HPDE6-E6E7 (cell line): ENCODE results near the gene SLC17A9.

ENCODE experiments used
- DNase-seq: peaks from one replicate; pipeline ENCODE4 v3.0.0; 2011; ENCODE audit warnings: missing footprints; ENCODE audit errors: extremely low spot score

SLC17A9 gene

GRCh38 chr20:62968378-62969178, 16.1 kb downstream of the SLC17A9 start:
- no peak for DNase-seq

- no peak for DNase-seq
Measured at GRCh38 chr20:62969179-62969760, 16.8 kb downstream of the SLC17A9 start.

- no peak for DNase-seq
Measured at GRCh38 chr20:62969939-62970306, 17.4 kb downstream of the SLC17A9 start.

DNA sequence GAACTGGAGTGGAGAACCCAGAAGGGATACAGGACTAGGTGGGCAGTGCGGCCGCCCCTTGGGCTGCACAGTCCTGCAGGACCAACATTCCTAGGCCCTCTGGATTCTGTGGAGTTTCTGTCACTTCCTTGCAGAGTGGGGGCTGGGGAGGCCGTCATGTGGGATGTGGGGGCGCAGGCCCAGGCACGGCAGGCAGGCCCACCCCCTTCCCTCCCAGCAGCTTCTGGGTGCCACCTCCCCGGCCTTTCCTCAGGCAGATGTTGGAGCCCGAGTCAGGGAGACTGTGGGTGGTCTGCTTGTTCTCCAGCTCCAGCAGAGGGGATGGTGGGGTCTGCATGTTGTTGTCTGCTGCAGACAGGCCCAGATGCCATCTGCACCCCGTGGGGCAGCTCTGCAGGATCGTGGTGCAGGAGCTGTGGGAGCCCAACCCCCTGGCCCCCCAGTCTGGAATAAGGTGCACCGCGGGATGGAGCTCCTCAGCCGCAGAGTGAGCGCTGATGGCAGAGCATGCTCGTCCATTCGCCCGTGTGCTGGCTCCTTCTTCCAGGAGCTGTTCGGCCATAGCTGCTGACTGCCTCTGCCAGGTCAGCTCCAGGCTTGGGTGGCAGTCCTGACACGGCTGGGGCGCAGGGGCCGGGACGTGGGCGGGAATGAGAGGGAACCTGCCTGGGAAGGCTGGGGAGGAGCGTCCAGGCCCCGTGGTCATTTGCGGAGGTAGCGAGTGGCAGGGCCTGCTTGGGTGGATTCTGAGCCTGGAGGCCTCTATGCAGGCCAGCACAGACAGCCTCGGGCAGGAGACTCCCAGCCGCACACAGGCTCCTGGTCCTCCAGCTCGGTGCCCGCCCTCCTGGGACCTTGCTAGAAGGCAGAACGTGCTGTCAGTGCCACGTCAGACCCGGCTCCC, 18.1 kb downstream of the SLC17A9 start:
- DNase-seq = no peak

DNA sequence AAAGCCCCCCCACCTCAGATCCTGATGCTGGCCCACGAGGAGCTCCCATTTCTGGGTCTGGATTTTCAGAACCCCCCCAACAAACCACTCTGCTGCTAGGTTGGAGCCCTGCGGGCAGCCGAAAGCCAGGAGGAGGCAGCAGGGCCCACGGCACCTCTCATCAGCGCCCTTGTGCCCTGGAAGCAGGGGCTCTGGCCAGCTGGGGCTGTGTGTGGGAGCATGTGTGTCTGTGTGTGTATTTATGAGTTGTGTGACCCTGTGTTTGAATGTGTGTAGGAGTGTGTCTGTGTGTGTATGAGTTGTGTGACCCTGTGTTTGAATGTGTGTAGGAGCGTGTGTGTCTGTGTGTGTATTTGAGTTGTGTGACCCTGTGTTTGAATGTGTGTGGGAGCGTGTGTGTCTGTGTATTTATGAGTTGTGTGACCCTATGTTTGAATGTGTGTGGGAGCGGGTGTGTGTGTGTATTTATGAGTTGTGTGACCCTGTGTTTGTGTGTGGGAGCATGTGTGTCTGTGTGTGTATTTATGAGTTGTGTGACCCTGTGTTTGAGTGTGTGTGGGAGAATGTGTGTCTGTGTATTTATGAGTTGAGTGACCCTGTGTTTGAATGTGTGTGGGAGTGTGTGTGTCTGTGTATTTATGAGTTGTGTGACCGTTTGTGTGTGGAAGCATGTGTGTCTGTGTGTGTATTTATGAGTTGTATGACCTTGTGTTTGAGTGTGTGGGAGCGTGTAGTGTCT, 18.9 kb downstream of the SLC17A9 start:
- no peak for DNase-seq

DNA sequence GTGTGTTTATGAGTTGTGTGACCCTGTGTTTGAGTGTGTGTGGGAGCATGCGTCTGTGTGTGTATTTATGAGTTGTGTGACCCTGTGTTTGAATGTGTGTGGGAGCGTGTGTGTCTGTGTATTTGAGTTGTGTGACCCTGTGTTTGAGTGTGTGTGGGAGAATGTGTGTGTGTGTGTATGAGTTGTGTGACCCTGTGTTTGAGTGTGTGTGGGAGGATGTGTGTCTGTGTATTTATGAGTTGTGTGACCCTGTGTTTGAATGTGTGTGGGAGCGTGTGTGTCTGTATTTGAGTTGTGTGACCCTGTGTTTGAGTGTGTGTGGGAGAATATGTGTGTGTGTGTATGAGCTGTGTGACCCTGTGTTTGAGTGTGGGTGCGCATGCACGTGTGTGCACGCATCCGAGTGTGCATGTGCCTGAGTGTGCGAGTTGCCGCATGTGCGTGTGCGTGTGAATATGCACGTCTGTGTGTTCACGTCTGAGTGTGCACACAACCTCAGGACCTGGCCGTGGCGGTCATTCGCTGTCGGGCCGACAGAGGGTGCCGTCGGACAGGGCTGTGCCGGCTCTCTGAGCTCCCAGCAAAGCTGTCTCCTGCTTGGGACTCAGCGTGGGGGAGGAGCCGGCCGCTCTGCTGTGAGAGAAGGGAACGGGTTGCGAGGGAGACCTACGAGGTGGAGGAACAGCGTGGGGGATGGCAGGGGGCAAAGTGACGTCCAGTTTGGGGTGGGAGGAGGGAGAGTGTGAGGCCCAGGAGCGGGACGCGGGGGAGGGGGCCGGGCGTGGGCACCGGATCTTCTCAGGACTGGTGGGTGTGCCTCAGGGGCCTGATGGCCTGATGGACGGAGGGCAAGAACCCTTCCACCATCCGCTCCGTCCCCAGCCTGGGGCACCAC, 19.7 kb downstream of the SLC17A9 start:
- peak; percentile 99 for DNase-seq

DNA sequence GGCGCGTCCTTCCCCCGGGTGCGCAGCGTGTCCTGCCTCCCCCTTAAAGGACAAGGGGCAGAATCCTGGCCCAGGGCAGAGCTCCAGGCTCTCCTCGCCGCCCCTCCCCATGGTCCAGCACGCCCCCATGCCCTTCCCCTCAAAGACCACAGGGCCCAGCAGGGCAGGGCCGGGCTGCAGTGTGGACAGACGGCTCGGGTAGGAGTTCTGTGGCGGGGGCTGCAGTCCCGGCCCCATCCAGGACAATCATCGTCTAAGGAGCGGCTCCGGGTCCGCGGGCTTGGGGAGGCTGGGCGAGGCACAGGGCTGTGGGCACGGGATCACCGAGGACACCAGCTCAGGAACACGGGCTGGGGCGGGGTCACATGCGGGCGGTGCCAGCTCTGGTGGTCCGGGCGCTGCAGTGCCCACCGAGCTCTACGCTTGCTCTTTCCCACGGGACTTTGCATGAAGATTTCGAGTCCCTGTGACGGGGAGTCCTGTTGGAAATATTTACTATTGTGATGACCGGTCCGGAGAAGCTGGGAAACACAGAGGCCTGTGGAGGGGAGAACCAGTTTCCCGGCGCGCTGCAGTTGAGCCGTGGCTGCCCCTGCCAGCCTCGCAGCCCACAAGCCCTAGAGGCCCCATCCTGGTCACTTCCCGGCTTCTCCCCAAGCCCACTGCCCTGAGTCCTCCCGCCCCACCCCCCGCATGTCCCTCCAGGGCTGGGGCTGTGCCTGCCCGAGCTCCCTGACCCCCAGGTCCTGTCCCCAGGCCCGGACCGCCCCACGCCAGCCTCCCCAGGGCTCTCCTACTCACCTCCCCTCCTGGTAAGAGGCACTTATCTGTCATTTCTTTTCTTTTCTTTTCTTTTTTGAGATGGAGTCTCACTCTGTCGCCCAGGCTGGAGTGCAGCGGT, 20.6 kb downstream of the SLC17A9 start:
- no peak for DNase-seq

DNA sequence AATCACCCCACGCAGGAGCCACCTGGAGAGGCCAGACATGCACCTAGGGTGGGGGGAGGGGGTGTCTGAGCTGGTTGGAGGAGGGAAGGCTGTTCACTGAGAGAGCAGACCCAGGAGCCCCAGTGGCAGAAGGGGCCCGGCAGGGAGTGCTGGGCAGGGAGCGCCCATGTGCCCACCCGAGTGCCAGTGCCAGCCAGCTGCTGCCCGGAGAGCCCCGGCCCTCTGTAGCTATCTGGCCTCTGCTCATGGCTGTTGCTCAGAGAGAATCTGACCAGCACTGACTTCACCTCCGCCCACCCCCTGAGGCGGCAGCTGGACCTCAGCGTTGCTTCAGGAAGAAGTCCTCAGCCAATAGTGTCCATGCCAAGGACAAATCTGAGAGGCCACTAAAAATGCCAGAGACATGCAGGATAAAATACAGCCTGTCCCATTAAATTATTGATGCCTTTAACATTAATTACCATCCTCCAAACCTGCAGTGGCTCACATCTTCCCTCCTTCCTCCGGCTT, 22.8 kb downstream of the SLC17A9 start:
- no peak for DNase-seq

DNA sequence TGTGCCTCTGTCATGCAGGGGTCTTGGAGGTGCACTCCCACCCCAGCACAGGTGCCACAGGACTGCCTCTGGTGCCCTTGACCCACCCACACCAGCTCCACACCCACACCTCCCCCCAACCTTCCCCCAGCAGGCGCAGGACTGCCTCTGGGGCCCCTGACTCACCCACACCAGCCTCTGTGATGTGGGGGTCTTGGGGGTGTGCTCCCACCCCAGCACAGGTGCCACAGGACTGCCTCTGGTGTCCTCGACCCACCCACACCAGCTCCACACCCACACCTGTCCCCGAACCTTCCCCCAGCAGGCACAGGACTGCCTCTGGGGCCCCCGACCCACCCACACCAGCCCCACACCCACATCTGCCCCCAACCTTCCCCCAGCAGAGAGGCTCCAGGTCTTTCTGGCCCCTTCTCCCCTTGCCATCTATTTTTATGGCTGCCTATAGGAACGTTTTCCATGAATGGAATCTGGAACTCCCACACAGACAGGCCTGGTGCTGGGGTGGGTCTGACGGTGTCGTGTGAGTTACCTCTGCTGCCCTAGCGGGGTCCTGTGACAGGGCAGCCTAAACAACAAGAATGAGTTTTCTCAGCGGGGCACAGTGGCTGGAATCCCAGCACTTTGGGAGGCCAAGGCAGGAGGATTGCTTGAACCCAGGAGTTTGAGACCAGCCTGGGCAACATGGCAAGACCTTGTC, 23.5 kb downstream of the SLC17A9 start:
- no peak for DNase-seq

- no peak for DNase-seq
Measured at GRCh38 chr20:62976886-62977285, 24.4 kb downstream of the SLC17A9 start.

- no peak for DNase-seq
Measured at GRCh38 chr20:62977613-62978560, 25.4 kb downstream of the SLC17A9 start.

- DNase-seq = no peak
Measured at GRCh38 chr20:62978561-62978943, 26.0 kb downstream of the SLC17A9 start.

- no peak for DNase-seq
Measured at GRCh38 chr20:62979310-62979709, 26.8 kb downstream of the SLC17A9 start.

DNA sequence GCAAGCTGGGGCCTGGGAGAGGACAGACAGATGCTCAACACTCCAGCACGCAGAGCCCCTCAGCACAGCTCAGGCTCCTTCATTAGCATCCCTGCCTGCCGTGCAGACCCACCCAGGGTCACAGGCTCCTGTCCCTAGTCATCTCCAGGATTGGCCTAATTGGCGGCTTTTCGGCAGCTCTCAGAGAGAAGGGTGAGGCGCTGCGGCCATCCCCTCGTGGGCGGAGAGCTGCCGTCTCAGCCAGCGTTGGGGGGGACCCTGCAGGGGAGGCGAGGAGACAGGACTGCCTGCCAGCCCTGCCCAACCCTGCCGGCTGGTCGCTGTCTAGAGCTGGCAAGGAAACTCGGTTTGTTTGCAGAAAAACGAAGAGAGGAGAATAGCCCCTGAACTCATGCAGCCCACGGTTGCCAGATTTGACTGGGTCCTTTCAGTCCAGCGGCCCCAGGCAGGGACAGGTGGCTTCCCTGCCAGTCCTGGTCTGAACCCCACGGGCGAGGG, 27.4 kb downstream of the SLC17A9 start:
- DNase-seq = no peak

DNA sequence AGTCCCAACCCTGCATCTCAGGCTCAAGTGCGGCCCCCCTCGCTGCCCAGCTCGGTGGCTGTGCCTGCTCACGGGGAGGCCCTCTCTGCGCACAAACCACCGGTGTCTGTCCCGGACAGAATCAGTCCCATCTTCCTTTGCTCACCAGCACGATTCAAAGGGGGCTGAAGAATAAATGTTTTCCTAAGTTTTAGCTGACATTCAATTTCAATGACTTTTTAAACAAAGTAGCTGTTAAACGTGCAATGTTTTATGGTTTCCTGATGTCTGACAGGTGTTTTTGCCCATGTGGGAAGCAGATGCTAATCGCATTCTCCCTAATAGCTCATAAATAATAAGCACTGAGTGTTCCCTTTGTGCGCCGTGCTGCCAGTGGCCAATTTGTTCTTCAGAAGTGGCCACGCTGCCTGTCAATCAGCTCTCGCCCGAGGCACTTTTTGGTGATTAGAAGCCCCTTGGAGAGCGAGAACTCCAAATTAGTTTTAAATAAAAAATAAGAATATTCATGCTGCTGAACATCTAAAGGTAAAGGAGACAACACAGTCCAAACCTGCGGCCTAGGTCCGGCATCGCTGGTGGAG, 28.0 kb downstream of the SLC17A9 start:
- no peak for DNase-seq

DNA sequence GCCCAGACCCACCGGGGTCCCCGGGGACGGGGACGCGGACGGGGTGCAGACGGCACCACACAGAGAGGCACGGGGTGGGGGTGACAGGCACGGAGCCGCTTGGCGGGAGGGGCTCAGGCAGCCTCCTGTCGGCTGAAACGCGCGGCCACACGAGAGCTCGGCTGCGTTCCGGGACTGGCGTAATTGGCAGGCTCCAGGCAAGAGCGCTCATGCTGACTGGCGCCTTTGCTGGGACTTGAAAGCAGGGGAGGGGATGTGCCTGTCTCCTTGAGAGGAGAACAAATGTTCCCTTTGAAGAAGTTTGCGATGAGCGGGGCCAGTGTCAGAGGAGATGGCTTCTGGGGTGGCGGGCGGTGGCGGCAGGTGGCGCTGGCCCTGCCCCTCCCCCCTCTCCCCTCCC, 28.5 kb downstream of the SLC17A9 start:
- DNase-seq = no peak
